ENCODE data around the gene FMN1. TPM values are rescaled to one million over a fixed set of nuclear protein-coding genes. Genes with fewer than 3 reads are reported as not detected.
A peak's percentile ranks its signal among the peaks of the same experiment; 100 is the strongest.

FMN1 gene
- total RNA-seq, 1 experiment from 2014 or later: 2.4 TPM

GRCh38 chr15:32866454-32867312 lies 327.8 kb downstream of the FMN1 start:
- POLR2A ChIA-PET (ENCODE audit: unreplicated experiment): interaction anchor here (0.6 to 0.7 kb wide), 4 partner anchors 10 to 188 kb away, joined by 3 to 5 read pairs (median 4); no protein-coding TSS in a partner anchor
- H3K4me2 ChIP-seq (ENCODE audit: low read length): peak overlapping the region; percentile 34; the same call in 1 of the 2 replicates
- TF ChIP-seq EZH2 (IDR thresholded peaks at IDR 0.05; ENCODE audit: low read length, unreplicated experiment): no peak
- TF ChIP-seq CTCF (conservative IDR thresholded peaks at IDR 0.05; ENCODE audit: low read depth, low read length): no peak
- TF ChIP-seq EZH2phosphoT487 (IDR thresholded peaks at IDR 0.05; ENCODE audit: borderline replicate concordance, low read length): no peak
- no peaks in the 10 kb centered on the region for H3K9me3 ChIP-seq (ENCODE audit: low read length)
- no peaks in the 10 kb centered on the region for H3K36me3 ChIP-seq (ENCODE audit: low read depth, low read length)
- H3F3A ChIP-seq (ENCODE audit: low read length, unreplicated experiment): no peaks in the 10 kb centered on the region
- no TSS peak for BruUV-seq (replicated peaks)
- CTCF ChIA-PET: no interaction called here
- H2AFZ ChIP-seq (ENCODE audit: low read length): peak overlapping the region; percentile 32
- peak overlapping the region; percentile 72 for H3K27ac ChIP-seq (ENCODE audit: low read length)
- H3K27me3 ChIP-seq (ENCODE audit: low read length): no peaks in the 10 kb centered on the region
- ATAC-seq (peak; percentile 9), DNase-seq (no peak)
- H3K9ac ChIP-seq (ENCODE audit: low read length): peak overlapping the region; percentile 19
- peaks cover 22% of the 10 kb centered on the region for H3K4me1 ChIP-seq (ENCODE audit: insufficient read depth, low read length)
- H3K79me2 ChIP-seq (ENCODE audit: low read length): no peaks in the 10 kb centered on the region
- H4K20me1 ChIP-seq (ENCODE audit: low read length): no peaks in the 10 kb centered on the region
- intact Hi-C loops (cut with micrococcal nuclease): no loop called here
- no peak overlapping the region for H3K4me3 ChIP-seq (ENCODE audit: low read length)
- H3K9me2 ChIP-seq (replicated peaks; ENCODE audit: low read length): no peaks in the 10 kb centered on the region

- no peaks in the 10 kb centered on the region for H3K9me3 ChIP-seq (ENCODE audit: low read length)
- H4K20me1 ChIP-seq (ENCODE audit: low read length): no peaks in the 10 kb centered on the region
- TF ChIP-seq EZH2 (IDR thresholded peaks at IDR 0.05; ENCODE audit: low read length, unreplicated experiment) (no peak), CTCF (conservative IDR thresholded peaks at IDR 0.05; ENCODE audit: low read depth, low read length) (no peak), EZH2phosphoT487 (IDR thresholded peaks at IDR 0.05; ENCODE audit: borderline replicate concordance, low read length) (no peak)
- POLR2A ChIA-PET (ENCODE audit: unreplicated experiment): no interaction called here
- BruUV-seq (replicated peaks): no TSS peak
- H3K4me3 ChIP-seq (ENCODE audit: low read length): no peak overlapping the region
- H3K4me2 ChIP-seq (ENCODE audit: low read length): no peak overlapping the region
- intact Hi-C loops (cut with micrococcal nuclease): no loop called here
- no peaks in the 10 kb centered on the region for H3K79me2 ChIP-seq (ENCODE audit: low read length)
- no peaks in the 10 kb centered on the region for H3K36me3 ChIP-seq (ENCODE audit: low read depth, low read length)
- H3K27ac ChIP-seq (ENCODE audit: low read length): no peak overlapping the region
- peaks cover 17% of the 10 kb centered on the region for H3K4me1 ChIP-seq (ENCODE audit: insufficient read depth, low read length)
- ATAC-seq: no peak
- CTCF ChIA-PET: no interaction called here
- no peaks in the 10 kb centered on the region for H3K27me3 ChIP-seq (ENCODE audit: low read length)
- no peaks in the 10 kb centered on the region for H3F3A ChIP-seq (ENCODE audit: low read length, unreplicated experiment)
- no peaks in the 10 kb centered on the region for H3K9me2 ChIP-seq (replicated peaks; ENCODE audit: low read length)
- no peak overlapping the region for H2AFZ ChIP-seq (ENCODE audit: low read length)
- H3K9ac ChIP-seq (ENCODE audit: low read length): no peak overlapping the region
- DNase-seq: no peak
Observed at GRCh38 chr15:32864841-32865240, 329.7 kb downstream of the FMN1 start.

DNA sequence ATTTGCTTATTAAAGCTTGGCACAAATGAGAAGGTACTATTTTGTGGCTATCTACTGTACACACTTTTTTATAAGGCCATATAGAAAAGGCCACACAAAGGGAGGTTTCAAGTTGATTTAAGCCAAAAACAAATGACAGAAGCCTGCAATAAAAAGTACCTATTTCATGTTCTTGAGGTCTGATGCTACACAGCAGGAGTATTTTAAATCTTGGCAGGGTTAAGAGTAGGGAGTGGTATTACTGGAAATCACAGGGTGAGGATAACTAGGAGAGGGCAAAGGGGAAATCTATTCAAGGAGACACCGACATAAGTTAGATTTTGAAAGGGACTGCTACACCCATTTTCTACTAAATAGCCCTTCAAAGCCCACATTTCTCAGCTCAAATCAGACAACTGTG lies 330.5 kb downstream of the FMN1 start:
- no peak overlapping the region for H3K4me2 ChIP-seq (ENCODE audit: low read length)
- ChIA-PET POLR2A (ENCODE audit: unreplicated experiment) (no interaction called here), CTCF (no interaction called here)
- intact Hi-C loops (cut with micrococcal nuclease): no loop called here
- H3K79me2 ChIP-seq (ENCODE audit: low read length): no peaks in the 10 kb centered on the region
- ATAC-seq: no peak
- no peak overlapping the region for H3K4me3 ChIP-seq (ENCODE audit: low read length)
- H3K9me3 ChIP-seq (ENCODE audit: low read length): no peaks in the 10 kb centered on the region
- H3F3A ChIP-seq (ENCODE audit: low read length, unreplicated experiment): no peaks in the 10 kb centered on the region
- no peak overlapping the region for H2AFZ ChIP-seq (ENCODE audit: low read length)
- no peak overlapping the region for H3K27ac ChIP-seq (ENCODE audit: low read length)
- H3K9me2 ChIP-seq (replicated peaks; ENCODE audit: low read length): no peaks in the 10 kb centered on the region
- H4K20me1 ChIP-seq (ENCODE audit: low read length): no peaks in the 10 kb centered on the region
- H3K4me1 ChIP-seq (ENCODE audit: insufficient read depth, low read length): peaks cover 17% of the 10 kb centered on the region
- no peaks in the 10 kb centered on the region for H3K27me3 ChIP-seq (ENCODE audit: low read length)
- no peak for DNase-seq
- no TSS peak for BruUV-seq (replicated peaks)
- H3K36me3 ChIP-seq (ENCODE audit: low read depth, low read length): no peaks in the 10 kb centered on the region
- H3K9ac ChIP-seq (ENCODE audit: low read length): no peak overlapping the region
- no peak for TF ChIP-seq CTCF (conservative IDR thresholded peaks at IDR 0.05; ENCODE audit: low read depth, low read length)
- TF ChIP-seq EZH2 (IDR thresholded peaks at IDR 0.05; ENCODE audit: low read length, unreplicated experiment): no peak

Data from PC-3 (cell line).